ENCODE measurements around the gene SERPINE2.

DNA sequence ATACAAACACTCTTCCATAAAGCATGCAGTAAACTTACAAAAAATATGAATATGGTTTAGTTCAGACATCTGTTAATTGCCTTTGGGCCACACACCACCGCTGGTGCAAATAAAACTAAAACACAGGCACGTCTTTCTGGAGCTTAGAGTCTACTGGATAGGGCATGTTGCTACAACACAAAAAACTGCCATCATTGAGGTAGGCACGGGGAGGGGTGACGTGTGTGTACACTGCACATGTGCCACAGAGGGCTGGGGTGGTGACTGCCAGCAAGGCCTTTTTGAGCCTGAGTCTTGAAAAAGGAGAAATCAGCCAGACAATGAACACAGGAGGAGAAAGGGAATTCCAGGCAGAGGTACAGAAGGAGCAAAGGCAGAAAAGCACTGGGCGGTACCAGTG lies 5.1 kb downstream of the SERPINE2 start:
- TF ChIP-seq POLR2A (IDR thresholded peaks at IDR 0.05) (no peak), CTCF (IDR thresholded peaks at IDR 0.05) (no peak), EP300 (IDR thresholded peaks at IDR 0.05) (no peak), POLR2AphosphoS5 (IDR thresholded peaks at IDR 0.05) (no peak)
